Liver (tissue), 3 donors: ENCODE data around the gene RCSD1.

ENCODE experiments used
- CTCF ChIP-seq: fragments of 150-350 bp; IDR thresholded peaks from 2 replicates; pipeline ENCODE4 v1.5.1; 2017; ENCODE audit warnings: improper control_type of control experiment, low read depth, low read length; ENCODE audit not compliant: missing input control
- EGR1 ChIP-seq, 2 donors: IDR thresholded peaks; 2 replicates each; pipeline ENCODE4 v1.6.1; 2016 to 2018; ENCODE audit warnings: antibody characterized with exemption in 2 of 2, low read depth in 2 of 2
- MAX ChIP-seq: IDR thresholded peaks from 2 replicates; pipeline ENCODE4 v1.6.1; 2016; ENCODE audit warnings: antibody characterized with exemption
- donor health status: healthy.
- donor health status: healthy.

- TF ChIP-seq CTCF (peak; percentile 79), MAX (peak; percentile 48), EGR1 (IDR thresholded peaks at IDR 0.05; ENCODE audit: low read depth in 2 of 2) (no peak)
These were observed 85.3 kb downstream of the RCSD1 start for GRCh38 chr1:167715157-167715999.
